ENCODE data around the gene NRTN. TPM values are rescaled to one million over a fixed set of nuclear protein-coding genes. Genes with fewer than 3 reads are reported as not detected.

Gene NRTN
- total RNA-seq, 2 experiments from 2014 or later: 0.49 to 3.2 TPM

- Histone ChIP-seq H3K4me2 (ENCODE audit: low read length) (no peak overlapping the region), H3K79me2 (ENCODE audit: insufficient read depth, low read depth, low read length) (no peaks in the 10 kb centered on the region), H3K9me2 (ENCODE audit: insufficient read depth, low read length) (no peaks in the 10 kb centered on the region), H3K4me1 (ENCODE audit: insufficient read depth, low read length, poor library complexity, severe bottlenecking) (peaks cover 5% of the 10 kb centered on the region), H4K20me1 (ENCODE audit: insufficient read depth, low read length) (no peaks in the 10 kb centered on the region), H3K27ac (ENCODE audit: low read depth, low read length, poor library complexity, severe bottlenecking) (no peak overlapping the region), H3K9me3 (ENCODE audit: low read length) (no peaks in the 10 kb centered on the region), H3K4me3 (ENCODE audit: low read depth, low read length, poor library complexity, severe bottlenecking) (no peak overlapping the region), H2AFZ (ENCODE audit: low read length) (peak overlapping the region; percentile 30; the same call in 1 of the 2 replicates), H3K36me3 (ENCODE audit: insufficient read depth, low read length) (no peaks in the 10 kb centered on the region)
- no TSS peak for BruUV-seq (replicated peaks)
- TF ChIP-seq, protein P1, sequence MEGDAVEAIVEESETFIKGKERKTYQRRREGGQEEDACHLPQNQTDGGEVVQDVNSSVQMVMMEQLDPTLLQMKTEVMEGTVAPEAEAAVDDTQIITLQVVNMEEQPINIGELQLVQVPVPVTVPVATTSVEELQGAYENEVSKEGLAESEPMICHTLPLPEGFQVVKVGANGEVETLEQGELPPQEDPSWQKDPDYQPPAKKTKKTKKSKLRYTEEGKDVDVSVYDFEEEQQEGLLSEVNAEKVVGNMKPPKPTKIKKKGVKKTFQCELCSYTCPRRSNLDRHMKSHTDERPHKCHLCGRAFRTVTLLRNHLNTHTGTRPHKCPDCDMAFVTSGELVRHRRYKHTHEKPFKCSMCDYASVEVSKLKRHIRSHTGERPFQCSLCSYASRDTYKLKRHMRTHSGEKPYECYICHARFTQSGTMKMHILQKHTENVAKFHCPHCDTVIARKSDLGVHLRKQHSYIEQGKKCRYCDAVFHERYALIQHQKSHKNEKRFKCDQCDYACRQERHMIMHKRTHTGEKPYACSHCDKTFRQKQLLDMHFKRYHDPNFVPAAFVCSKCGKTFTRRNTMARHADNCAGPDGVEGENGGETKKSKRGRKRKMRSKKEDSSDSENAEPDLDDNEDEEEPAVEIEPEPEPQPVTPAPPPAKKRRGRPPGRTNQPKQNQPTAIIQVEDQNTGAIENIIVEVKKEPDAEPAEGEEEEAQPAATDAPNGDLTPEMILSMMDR (conservative IDR thresholded peaks at IDR 0.05; ENCODE audit: low read length): no peak
- TF ChIP-seq EZH2phosphoT487 (IDR thresholded peaks at IDR 0.05; ENCODE audit: borderline replicate concordance, low read depth, low read length): no peak
- ChIA-PET CTCF (ENCODE audit: unreplicated experiment) (interaction anchor here (0.9 kb wide), 1 partner anchor 31 kb away, joined by 5 read pairs; the partner anchor contains the start of gene NRTN), POLR2A (interaction anchor here (0.6 to 0.7 kb wide), 2 partner anchors 12 to 76 kb away, joined by 3 read pairs; no protein-coding TSS in a partner anchor)
- intact Hi-C loops (cut with micrococcal nuclease; ENCODE audit: unreplicated experiment): no loop called here
- no peak for DNase-seq (ENCODE audit: low spot score)
Observed at GRCh38 chr19:5773276-5773675, 31.6 kb upstream of the NRTN start.

DNA sequence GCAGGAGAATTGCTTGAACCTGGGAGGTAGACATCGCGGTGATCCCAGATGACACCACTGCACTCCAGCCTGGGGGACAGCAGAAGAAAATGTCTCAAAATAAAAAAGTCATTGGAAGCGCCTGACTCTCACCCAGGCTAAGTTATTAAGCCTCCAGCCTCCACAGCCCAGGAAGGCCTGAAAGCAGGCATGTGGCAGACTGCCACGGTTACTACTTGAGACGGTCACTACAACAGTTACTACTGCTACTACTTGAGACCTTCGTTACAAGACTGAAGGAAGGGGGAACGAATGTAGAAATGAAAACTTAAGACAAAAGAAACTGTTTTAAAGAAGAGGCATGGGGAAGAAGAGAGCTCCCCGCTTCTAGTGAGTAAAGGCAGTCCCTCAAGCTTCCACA, 29.9 kb upstream of the NRTN start:
- H3K4me2 ChIP-seq (ENCODE audit: low read length): no peak overlapping the region
- H2AFZ ChIP-seq (ENCODE audit: low read length): no peak overlapping the region
- no peak for DNase-seq (ENCODE audit: low spot score)
- ChIA-PET CTCF (ENCODE audit: unreplicated experiment) (no interaction called here), POLR2A (interaction anchor here (0.6 to 0.7 kb wide), 2 partner anchors 651 to 1800 kb away, joined by 3 to 4 read pairs; no protein-coding TSS in a partner anchor)
- H3K9me2 ChIP-seq (ENCODE audit: insufficient read depth, low read length): no peaks in the 10 kb centered on the region
- H3K27ac ChIP-seq (ENCODE audit: low read depth, low read length, poor library complexity, severe bottlenecking): no peak overlapping the region
- no peaks in the 10 kb centered on the region for H4K20me1 ChIP-seq (ENCODE audit: insufficient read depth, low read length)
- TF ChIP-seq EZH2phosphoT487 (IDR thresholded peaks at IDR 0.05; ENCODE audit: borderline replicate concordance, low read depth, low read length): no peak
- TF ChIP-seq, protein P1 (conservative IDR thresholded peaks at IDR 0.05; ENCODE audit: low read length): no peak
- no peaks in the 10 kb centered on the region for H3K36me3 ChIP-seq (ENCODE audit: insufficient read depth, low read length)
- no peak overlapping the region for H3K4me3 ChIP-seq (ENCODE audit: low read depth, low read length, poor library complexity, severe bottlenecking)
- no peaks in the 10 kb centered on the region for H3K79me2 ChIP-seq (ENCODE audit: insufficient read depth, low read depth, low read length)
- no peaks in the 10 kb centered on the region for H3K4me1 ChIP-seq (ENCODE audit: insufficient read depth, low read length, poor library complexity, severe bottlenecking)
- BruUV-seq (replicated peaks): no TSS peak
- no peaks in the 10 kb centered on the region for H3K9me3 ChIP-seq (ENCODE audit: low read length)
- intact Hi-C loops (cut with micrococcal nuclease; ENCODE audit: unreplicated experiment): no loop called here

DNA sequence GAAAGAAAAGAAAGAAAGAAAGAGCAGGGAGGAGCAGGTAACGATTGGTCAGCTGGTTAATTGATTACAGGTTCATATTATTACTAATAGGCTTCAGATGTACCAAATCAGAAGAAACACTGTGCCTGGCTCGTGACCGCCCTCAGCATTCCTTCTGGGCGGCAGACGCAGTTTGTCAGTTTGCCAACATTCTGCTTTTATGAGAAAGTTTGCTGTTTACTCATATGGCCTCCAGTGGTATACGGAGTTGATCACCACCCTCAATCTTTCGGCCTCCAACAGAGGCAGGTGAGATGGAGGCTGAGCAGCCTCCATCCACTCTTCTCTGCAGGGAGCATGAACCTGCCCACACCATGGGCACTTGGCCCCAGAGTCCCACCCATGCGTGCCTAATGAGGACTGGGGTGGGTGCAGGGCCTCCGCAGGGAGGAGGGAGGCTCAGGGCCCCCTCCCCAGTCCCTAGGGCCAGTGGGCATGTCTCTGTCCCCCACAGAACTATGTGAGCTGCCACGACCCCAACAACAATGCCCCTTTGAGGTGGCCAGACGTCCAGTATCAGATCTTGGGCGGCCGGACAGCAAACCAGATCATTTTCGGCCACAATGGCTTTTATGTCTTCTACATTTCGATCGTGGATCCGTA, 29.1 kb upstream of the NRTN start:
- H3K36me3 ChIP-seq (ENCODE audit: insufficient read depth, low read length): no peaks in the 10 kb centered on the region
- H4K20me1 ChIP-seq (ENCODE audit: insufficient read depth, low read length): no peaks in the 10 kb centered on the region
- H3K9me2 ChIP-seq (ENCODE audit: insufficient read depth, low read length): no peaks in the 10 kb centered on the region
- H3K9me3 ChIP-seq (ENCODE audit: low read length): no peaks in the 10 kb centered on the region
- no peaks in the 10 kb centered on the region for H3K4me1 ChIP-seq (ENCODE audit: insufficient read depth, low read length, poor library complexity, severe bottlenecking)
- H3K4me3 ChIP-seq (ENCODE audit: low read depth, low read length, poor library complexity, severe bottlenecking): no peak overlapping the region
- no peak overlapping the region for H3K27ac ChIP-seq (ENCODE audit: low read depth, low read length, poor library complexity, severe bottlenecking)
- no peak overlapping the region for H3K4me2 ChIP-seq (ENCODE audit: low read length)
- H3K79me2 ChIP-seq (ENCODE audit: insufficient read depth, low read depth, low read length): no peaks in the 10 kb centered on the region
- DNase-seq (ENCODE audit: low spot score): no peak
- no TSS peak for BruUV-seq (replicated peaks)
- intact Hi-C loops (cut with micrococcal nuclease; ENCODE audit: unreplicated experiment): no loop called here
- H2AFZ ChIP-seq (ENCODE audit: low read length): no peak overlapping the region
- ChIA-PET POLR2A (interaction anchor here (0.7 kb wide), 1 partner anchor 650 kb away, joined by 3 read pairs; no protein-coding TSS in a partner anchor), CTCF (ENCODE audit: unreplicated experiment) (no interaction called here)
- TF ChIP-seq EZH2phosphoT487 (IDR thresholded peaks at IDR 0.05; ENCODE audit: borderline replicate concordance, low read depth, low read length): no peak
- TF ChIP-seq, protein P1 (conservative IDR thresholded peaks at IDR 0.05; ENCODE audit: low read length): no peak
